Testis (tissue), 2 donors: ENCODE measurements around the gene SLC22A17.

Experiments used
- CTCF ChIP-seq, 3 experiments: fragments of 450-650 bp in 2 of 3; fragments of 200-600 bp in 1 of 3; sonication (generic) in 1 of 3; IDR thresholded peaks; one replicate each; pipeline ENCODE4 v1.5.1; 2016 to 2019; ENCODE audit warnings: antibody characterized with exemption in 3 of 3, mild to moderate bottlenecking in 2 of 3, moderate library complexity in 1 of 3
- POLR2A ChIP-seq: fragments of 450-650 bp; IDR thresholded peaks from one replicate; pipeline ENCODE4 v1.6.1; 2017; ENCODE audit warnings: antibody characterized with exemption, mild to moderate bottlenecking, moderate library complexity

GRCh38 chr14:23324455-23324846 lies 28.2 kb downstream of the SLC22A17 start:
- no peak for TF ChIP-seq POLR2A
- TF ChIP-seq CTCF (IDR thresholded peaks at IDR 0.05), result no peak
